ENCODE data around the gene SLC26A2. TPM values are rescaled to one million over a fixed set of nuclear protein-coding genes. Genes with fewer than 3 reads are reported as not detected.

The SLC26A2 gene
- total and polyA plus RNA-seq, 2 of the 8 experiments (the other 6 are each of a cell fraction or from before 2014, with no cell fraction given) = 3.7 to 11.4 TPM

DNA sequence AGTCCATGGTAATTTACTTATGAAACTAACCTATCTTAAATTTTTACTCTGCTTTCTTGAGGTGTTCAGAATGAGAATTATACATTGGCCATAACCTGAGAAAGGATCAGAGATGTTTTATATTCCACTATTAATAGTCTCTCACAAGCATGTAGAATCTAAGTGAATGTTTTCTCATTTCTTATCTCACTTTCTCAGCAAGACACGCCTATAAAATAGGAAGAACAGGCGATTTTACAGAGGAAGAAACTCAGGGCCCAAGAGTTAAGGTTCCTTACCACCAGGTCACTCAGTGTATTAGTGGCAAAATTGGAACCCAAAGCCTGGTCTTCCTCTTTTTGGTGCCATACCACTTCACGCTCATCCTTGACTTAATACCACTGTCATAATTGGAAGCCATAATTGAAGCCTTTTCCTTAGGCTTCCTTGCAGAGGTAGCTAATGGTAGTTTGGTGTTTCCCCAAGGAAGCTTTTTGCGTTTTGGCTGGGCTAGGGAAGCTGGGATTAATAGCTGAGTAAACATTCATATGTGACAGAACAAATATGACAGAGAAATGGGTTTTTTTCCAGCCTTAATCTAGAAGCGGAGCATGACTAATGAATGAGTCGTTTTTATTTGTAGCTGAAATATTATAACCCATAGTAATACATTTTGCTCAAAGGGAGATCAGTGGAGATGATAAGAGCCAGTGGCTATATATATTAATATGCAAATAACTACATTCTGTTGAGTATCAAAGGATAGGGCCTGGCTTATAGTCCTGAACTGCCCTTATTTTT lies 56.9 kb downstream of the SLC26A2 start:
- ChIA-PET CTCF (ENCODE audit: partially characterized antibody) (interaction anchor here (0.6 to 1.3 kb wide), 4 partner anchors 11 to 421 kb away, joined by 3 to 4 read pairs (median 3); no protein-coding TSS in a partner anchor), POLR2A (ENCODE audit: partially characterized antibody) (interaction anchor here (1.1 kb wide), 1 partner anchor 9 kb away, joined by 4 read pairs; no protein-coding TSS in a partner anchor)
- H3K36me3 ChIP-seq (ENCODE audit: control insufficient read depth in 2 of 4, insufficient read depth in 4 of 4, low read length in 3 of 4) = peaks cover 4 to 75% (median 43%) of the 10 kb centered on the region in 4 experiments; a peak in 7 of 8 replicates
- H3K79me2 ChIP-seq (ENCODE audit: control insufficient read depth in 1 of 2, insufficient read depth in 2 of 2, low read length in 2 of 2) = no peaks in the 10 kb centered on the region
- no peak overlapping the region for H2BK20ac ChIP-seq (ENCODE audit: low read length)
- H3K9me3 ChIP-seq (ENCODE audit: insufficient read depth in 2 of 2, low read depth in 1 of 2, low read length in 1 of 2) = 0 out of 4 replicates have a peak, but pooled peaks cover 0 to 2% of the 10 kb centered on the region in 2 experiments
- H3K23ac ChIP-seq (ENCODE audit: insufficient read length) = no peak overlapping the region
- H2AFZ ChIP-seq (ENCODE audit: low read length) = no peak overlapping the region
- H3K4me3 ChIP-seq (ENCODE audit: extremely low read depth in 1 of 4, insufficient read depth in 2 of 4, low read depth in 3 of 4, low read length in 4 of 4) = no peak overlapping the region
- no peaks in the 10 kb centered on the region for H3K4me1 ChIP-seq (replicated peaks in 1 of 4; ENCODE audit: control insufficient read depth in 3 of 4, insufficient read depth in 4 of 4, low read length in 3 of 4)
- H3K9ac ChIP-seq (replicated peaks in 1 of 4; ENCODE audit: extremely low read depth in 1 of 4, low read depth in 3 of 4, low read length in 3 of 4) = no peak overlapping the region
- no peak overlapping the region for H3K4ac ChIP-seq (replicated peaks; ENCODE audit: insufficient read length, low read depth, low read length)
- no peak overlapping the region for H4K91ac ChIP-seq (replicated peaks; ENCODE audit: insufficient read length, low read length)
- H2BK120ac ChIP-seq (replicated peaks; ENCODE audit: low read depth, low read length) = no peak overlapping the region
- H2AK5ac ChIP-seq (ENCODE audit: low read depth, low read length) = no peak overlapping the region
- H4K20me1 ChIP-seq (replicated peaks in 1 of 2; ENCODE audit: control insufficient read depth in 1 of 2, insufficient read depth in 2 of 2, low read length in 2 of 2) = peaks cover 1 to 2% of the 10 kb centered on the region in 2 experiments
- no peak overlapping the region for H2BK15ac ChIP-seq (ENCODE audit: low read length)
- no peak for TF ChIP-seq GTF2F1 (IDR thresholded peaks at IDR 0.05; ENCODE audit: borderline replicate concordance, low read depth, low read length)
- TF ChIP-seq TEAD4 (IDR thresholded peaks at IDR 0.05; ENCODE audit: low read depth, low read length) = no peak
- TF ChIP-seq EZH2 (IDR thresholded peaks at IDR 0.05; ENCODE audit: low read depth, low read length, severe bottlenecking) = no peak
- no peak for TF ChIP-seq CHD1 (IDR thresholded peaks at IDR 0.05; ENCODE audit: low read depth, low read length)
- no peak for TF ChIP-seq FOSL1 (IDR thresholded peaks at IDR 0.05; ENCODE audit: insufficient read depth, low read depth, low read length)
- H2BK5ac ChIP-seq (ENCODE audit: low read depth, low read length) = no peak overlapping the region
- H3K23me2 ChIP-seq (ENCODE audit: low read depth, low read length) = no peaks in the 10 kb centered on the region
- H4K8ac ChIP-seq (ENCODE audit: extremely low read depth, insufficient read depth, low read length) = no peak overlapping the region
- WGBS, 2 experiments (ENCODE audit: extremely low coverage in 1 of 2, insufficient coverage in 1 of 2, insufficient read length in 1 of 2, insufficient replicate concordance in 2 of 2, low coverage in 1 of 2, low lambda C conversion rate in 2 of 2, missing lambda C conversion rate in 1 of 2) = 82% methylated on average over 6 of the region's 6 CpGs; no CpG with 5 or more reads in 1 of the 2 experiments
- no peak overlapping the region for H3K14ac ChIP-seq (ENCODE audit: insufficient read length)
- H2BK12ac ChIP-seq (ENCODE audit: low read depth, low read length) = no peak overlapping the region
- H3K4me2 ChIP-seq (ENCODE audit: insufficient read depth in 1 of 2, low read depth in 2 of 2, low read length in 2 of 2) = no peak overlapping the region
- no peaks in the 10 kb centered on the region for H3K27me3 ChIP-seq (replicated peaks in 1 of 4; ENCODE audit: control insufficient read depth in 3 of 4, extremely low read depth in 1 of 4, insufficient read depth in 3 of 4, low read length in 3 of 4)
- H4K5ac ChIP-seq (ENCODE audit: insufficient read length, low read depth, low read length) = no peak overlapping the region
- DNase-seq (ENCODE audit: low read depth in 1 of 2, low spot score in 2 of 2) = no peak
- no peak overlapping the region for H3K27ac ChIP-seq (ENCODE audit: low read depth, low read length)
- H3K56ac ChIP-seq (replicated peaks; ENCODE audit: insufficient read length, low read depth, low read length) = no peak overlapping the region
- H3K18ac ChIP-seq (ENCODE audit: extremely low read depth, low read length) = no peak overlapping the region
- FAIRE-seq = no peak
- H3K79me1 ChIP-seq (ENCODE audit: low read depth, low read length) = no peaks in the 10 kb centered on the region
